HCT116 (cell line): ENCODE measurements around the gene PDE4DIP. TPM values are rescaled to one million over a fixed set of nuclear protein-coding genes. Genes with fewer than 3 reads are reported as not detected.
"Not testable (repeated sequence)": the region's sequence is repeated elsewhere in the genome, so short reads cannot be mapped to it uniquely, and the experiment has no call there.

Experiments used
- ATAC-seq: fragments of 200-7000 bp; cut with Tn5 transposase; 2 replicates; pipeline ENCODE4 v1.9.1; 2020; ENCODE audit warnings: mild to moderate bottlenecking, moderate library complexity
- BruUV-seq: library from RNA; stranded (reverse); fragments of 400-500 nt; replicated peaks from 2 replicates; lab custom pipeline; 2021; lab: Mats Ljungman, UMichigan
- CTCF ChIA-PET: fragments of 300-600 bp; sonication (Branson Sonifier 250); formaldehyde crosslinking; loops from one replicate; lab custom pipeline; 2021; ENCODE audit warnings: antibody characterized with exemption; lab: Charles Lee
- POLR2A ChIA-PET: fragments of 300-600, 350-600 bp; sonication (Branson Sonifier 250); formaldehyde crosslinking; loops from one replicate; lab custom pipeline; 2021; ENCODE audit warnings: antibody characterized with exemption; lab: Charles Lee
- RAD21 ChIA-PET, 2 experiments: fragments of 300-600 bp; sonication (Branson Sonifier 250); formaldehyde crosslinking; loops; one replicate each; lab custom pipeline; 2023; ENCODE audit warnings: low total read pairs in 2 of 2; ENCODE audit not compliant: uncharacterized antibody in 2 of 2, unreplicated experiment in 2 of 2, low non-redundant PET in 1 of 2; lab: Charles Lee
- DNase-seq: peaks from one replicate; pipeline ENCODE4 v3.0.0-alpha.2; 2010; ENCODE audit warnings: low read depth, low spot score
- H2AFZ ChIP-seq: fragments of 200-600 bp; shearing (Covaris generic), sonication (generic); 2 replicates; pipeline ENCODE4 v1.6.1; 2017; ENCODE audit warnings: low read depth, mixed run types, mixed read lengths, antibody characterized with exemption, low read length; ENCODE audit not compliant: poor library complexity, severe bottlenecking
- H3K27ac ChIP-seq: 2 replicates; pipeline ENCODE4 v1.5.1; 2012; ENCODE audit warnings: low read depth, low read length
- H3K27me3 ChIP-seq: fragments of 200-600 bp; sonication (generic); 2 replicates; pipeline ENCODE4 v1.6.1; 2016; ENCODE audit warnings: mixed run types, low read length, mixed read lengths; ENCODE audit not compliant: insufficient read depth
- H3K36me3 ChIP-seq, 2 experiments: fragments of 200-500 bp in 1 of 2; fragments of 200-600 bp in 1 of 2; sonication (Bioruptor generic) in 1 of 2; sonication (generic) in 1 of 2; 2 replicates each; pipeline versions ENCODE4 v1.5.1 to v1.6.1; 2014 to 2016; ENCODE audit warnings: low read length in 2 of 2, inconsistent platforms in 1 of 2, mixed read lengths in 1 of 2, mixed run types in 1 of 2; ENCODE audit not compliant: insufficient read depth in 2 of 2, control insufficient read depth in 1 of 2
- H3K4me1 ChIP-seq, 2 experiments: fragments of 200-600 bp in 1 of 2; sonication (generic) in 1 of 2; 2 replicates each; pipeline versions ENCODE4 v1.5.1 to v1.6.1; 2012 to 2017; ENCODE audit warnings: low read length in 2 of 2, inconsistent platforms in 1 of 2, mild to moderate bottlenecking in 1 of 2, mixed read lengths in 1 of 2, mixed run types in 1 of 2, moderate library complexity in 1 of 2; ENCODE audit not compliant: insufficient read depth in 2 of 2, control insufficient read depth in 1 of 2
- H3K4me2 ChIP-seq: fragments of 200-600 bp; sonication (generic); 2 replicates; pipeline ENCODE4 v1.6.1; 2017; ENCODE audit warnings: mixed run types, low read length, mixed read lengths
- H3K4me3 ChIP-seq, 2 experiments: fragments of 200-600 bp in 1 of 2; sonication (generic) in 1 of 2; replicated peaks in 1 of 2; 2 replicates each; pipeline ENCODE4 v1.5.1; 2011 to 2016; ENCODE audit warnings: low read length in 2 of 2, control low read depth in 1 of 2, low read depth in 1 of 2, mild to moderate bottlenecking in 1 of 2, mixed read lengths in 1 of 2, mixed run types in 1 of 2
- H3K79me2 ChIP-seq: fragments of 200-600 bp; sonication (generic); 2 replicates; pipeline ENCODE4 v1.6.1; 2017; ENCODE audit warnings: mild to moderate bottlenecking, mixed run types, low read length, moderate library complexity, mixed read lengths; ENCODE audit not compliant: insufficient read depth
- H3K9ac ChIP-seq: fragments of 200-600 bp; sonication (generic); 2 replicates; pipeline ENCODE4 v1.6.1; 2016; ENCODE audit warnings: low read length, mixed read lengths
- H3K9me2 ChIP-seq: fragments of 200-600 bp; sonication (generic), shearing (Covaris generic); 2 replicates; pipeline ENCODE4 v1.6.1; 2017; ENCODE audit warnings: mixed run types, mild to moderate bottlenecking, moderate library complexity; ENCODE audit not compliant: insufficient read depth
- H3K9me3 ChIP-seq, 2 experiments: fragments of 200-500 bp in 1 of 2; fragments of 200-600 bp in 1 of 2; sonication (Bioruptor generic) in 1 of 2; sonication (generic) in 1 of 2; 2 replicates each; pipeline ENCODE4 v1.6.1; 2014 to 2017; ENCODE audit warnings: low read length in 2 of 2, mixed read lengths in 2 of 2, inconsistent platforms in 1 of 2, low read depth in 1 of 2, mild to moderate bottlenecking in 1 of 2, mixed run types in 1 of 2, moderate library complexity in 1 of 2; ENCODE audit not compliant: control insufficient read depth in 1 of 2, insufficient read depth in 1 of 2
- H4K20me1 ChIP-seq: fragments of 200-600 bp; sonication (generic), shearing (Covaris generic); 2 replicates; pipeline ENCODE4 v1.6.1; 2017; ENCODE audit warnings: mixed run types, mild to moderate bottlenecking, moderate library complexity; ENCODE audit not compliant: insufficient read depth
- intact Hi-C: fragments of 100-400 bp; cut with micrococcal nuclease; formaldehyde crosslinking; loops from 2 replicates; pipeline ENCODE4 v1.10.0; 2022
- total RNA-seq: library from RNA; stranded (reverse); gene quantifications from one replicate; pipeline ENCODE4 v1.2.1, GENCODE V29; 2021; ENCODE audit not compliant: unreplicated experiment

PDE4DIP gene
- total RNA-seq, 1 experiment from 2014 or later, result 16.3 TPM

DNA sequence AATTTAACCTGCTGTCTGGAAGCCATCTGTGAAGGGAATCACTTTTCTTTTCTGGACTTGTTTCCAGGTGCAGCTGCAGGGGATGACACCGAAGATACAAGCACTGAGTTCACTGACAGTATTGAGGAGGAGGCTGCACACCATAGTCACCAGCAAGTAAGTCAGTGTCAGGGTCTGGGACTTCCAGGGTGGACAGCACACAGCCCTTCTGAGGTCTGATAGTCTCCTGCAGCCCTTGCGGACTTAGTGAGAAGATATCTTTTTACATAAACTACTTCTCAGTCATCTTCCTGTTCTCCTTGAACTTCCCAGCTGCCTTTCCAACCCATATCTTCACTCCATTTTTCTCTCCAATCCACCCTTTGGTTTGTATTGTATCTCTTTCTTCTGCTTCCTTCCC is 147.6 kb downstream of the PDE4DIP start:
- ATAC-seq, DNase-seq, H2AFZ ChIP-seq, H3K4me2 ChIP-seq, H3K79me2 ChIP-seq, POLR2A ChIA-PET, H3K4me3 ChIP-seq, CTCF ChIA-PET, H4K20me1 ChIP-seq, H3K9ac ChIP-seq, intact Hi-C loops, H3K27ac ChIP-seq, H3K4me1 ChIP-seq, H3K9me2 ChIP-seq, H3K9me3 ChIP-seq, H3K27me3 ChIP-seq, RAD21 ChIA-PET, BruUV-seq, H3K36me3 ChIP-seq: not testable (repeated sequence)

- H3K27me3 ChIP-seq, H2AFZ ChIP-seq, H3K4me1 ChIP-seq, DNase-seq, H4K20me1 ChIP-seq, POLR2A ChIA-PET, H3K79me2 ChIP-seq, H3K36me3 ChIP-seq, CTCF ChIA-PET, H3K9ac ChIP-seq, H3K9me2 ChIP-seq, H3K27ac ChIP-seq, H3K4me2 ChIP-seq, intact Hi-C loops, H3K9me3 ChIP-seq, BruUV-seq, ATAC-seq, RAD21 ChIA-PET, H3K4me3 ChIP-seq: not testable (repeated sequence)
Observed at GRCh38 chr1:148992364-148992763, 148.1 kb downstream of the PDE4DIP start.

DNA sequence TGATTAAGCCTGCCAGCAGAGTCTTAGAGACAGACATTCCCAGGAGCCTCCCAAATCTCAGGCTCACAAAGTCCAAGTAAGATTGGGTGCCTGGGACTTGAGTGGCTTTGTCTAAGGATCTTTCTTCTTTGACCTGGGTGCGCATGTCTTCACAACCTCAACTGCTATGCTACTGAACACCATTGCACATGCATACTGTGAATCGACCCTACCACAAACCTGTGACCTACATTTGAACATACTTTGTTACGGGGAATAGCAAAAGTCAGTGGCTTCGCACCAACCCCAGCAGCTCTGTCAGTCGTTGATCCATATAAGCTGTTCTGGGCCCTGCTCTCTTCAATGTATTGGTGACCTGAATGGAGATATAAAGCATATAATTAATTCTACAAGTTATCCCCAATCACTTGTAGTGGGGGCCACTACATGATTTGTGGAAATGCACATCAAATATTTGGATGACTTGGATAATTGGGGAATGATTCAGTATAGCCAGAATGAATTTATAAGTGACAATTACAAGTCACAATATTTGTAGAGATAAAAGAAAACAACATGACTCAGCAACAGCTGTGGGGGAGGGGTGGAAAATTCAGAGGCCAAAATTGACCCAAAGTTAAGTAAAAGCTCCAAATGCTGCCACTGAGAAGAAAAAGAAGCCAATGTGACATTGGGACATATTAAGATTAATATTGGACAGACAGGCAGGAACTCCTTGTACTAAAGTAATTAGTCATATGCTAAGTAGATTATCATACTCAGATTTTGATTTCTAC is 152.4 kb downstream of the PDE4DIP start:
- BruUV-seq, H3K4me3 ChIP-seq, RAD21 ChIA-PET, H3K4me2 ChIP-seq, POLR2A ChIA-PET, H2AFZ ChIP-seq, CTCF ChIA-PET, intact Hi-C loops, H4K20me1 ChIP-seq, H3K9me2 ChIP-seq, H3K4me1 ChIP-seq, H3K79me2 ChIP-seq, H3K27ac ChIP-seq, H3K9ac ChIP-seq, ATAC-seq, H3K36me3 ChIP-seq, DNase-seq, H3K27me3 ChIP-seq, H3K9me3 ChIP-seq: not testable (repeated sequence)

DNA sequence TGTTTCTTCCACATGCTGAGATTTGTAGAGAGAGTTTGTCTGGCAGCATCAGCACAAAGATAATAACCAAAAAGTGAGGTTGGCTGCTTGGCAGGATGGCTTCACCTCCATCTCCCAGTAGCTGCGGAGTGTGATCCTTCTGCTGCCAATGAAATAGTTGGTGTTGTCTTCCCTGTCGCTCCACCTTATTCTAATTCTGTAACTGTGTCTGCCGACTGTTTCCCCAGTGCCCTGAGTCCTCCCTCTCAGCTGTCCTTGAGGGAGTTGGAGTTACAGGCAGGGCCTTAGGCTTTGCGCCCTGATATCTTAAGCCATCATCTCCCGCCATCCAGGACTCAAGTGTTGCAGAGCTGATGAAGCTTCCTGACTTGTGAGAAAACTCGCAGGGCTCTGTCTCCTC is 153.2 kb downstream of the PDE4DIP start:
- H3K27me3 ChIP-seq, H3K9ac ChIP-seq, H4K20me1 ChIP-seq, H3K4me1 ChIP-seq, H3K4me3 ChIP-seq, H3K27ac ChIP-seq, H2AFZ ChIP-seq, POLR2A ChIA-PET, H3K9me2 ChIP-seq, H3K9me3 ChIP-seq, BruUV-seq, intact Hi-C loops, CTCF ChIA-PET, DNase-seq, RAD21 ChIA-PET, H3K4me2 ChIP-seq, H3K79me2 ChIP-seq, H3K36me3 ChIP-seq, ATAC-seq: not testable (repeated sequence)
